ENCODE measurements around the gene DNAH14. TPM values are rescaled to one million over a fixed set of nuclear protein-coding genes. Genes with fewer than 3 reads are reported as not detected.

DNAH14 gene
- total RNA-seq, 1 experiment from 2014 or later: 39.7 TPM

DNA sequence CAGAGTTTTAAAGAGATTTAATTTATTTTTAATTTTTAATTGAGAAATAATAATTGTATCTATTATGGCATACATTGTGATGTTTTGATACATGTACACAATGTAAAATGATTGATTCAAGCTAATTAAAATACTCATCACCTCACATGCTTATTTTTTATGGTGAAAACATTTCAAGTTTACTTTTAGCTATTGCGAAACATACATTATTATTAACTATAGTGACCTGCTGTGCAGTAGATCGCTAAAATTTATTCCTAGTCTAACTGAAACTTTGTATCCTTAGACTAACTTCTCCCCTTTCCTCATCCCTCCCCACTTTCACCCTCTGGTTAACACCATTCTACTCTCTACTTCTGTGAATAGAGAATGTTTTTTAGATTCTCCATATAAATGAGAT lies 191.6 kb downstream of the DNAH14 start:
- H3K4me1 ChIP-seq (ENCODE audit: insufficient read depth, low read length): no peaks in the 10 kb centered on the region
- H4K8ac ChIP-seq (replicated peaks; ENCODE audit: insufficient read length, low read depth, low read length): no peak overlapping the region
- no peaks in the 10 kb centered on the region for H3K79me2 ChIP-seq (ENCODE audit: insufficient read depth, low read length)
- TF ChIP-seq, protein P1, sequence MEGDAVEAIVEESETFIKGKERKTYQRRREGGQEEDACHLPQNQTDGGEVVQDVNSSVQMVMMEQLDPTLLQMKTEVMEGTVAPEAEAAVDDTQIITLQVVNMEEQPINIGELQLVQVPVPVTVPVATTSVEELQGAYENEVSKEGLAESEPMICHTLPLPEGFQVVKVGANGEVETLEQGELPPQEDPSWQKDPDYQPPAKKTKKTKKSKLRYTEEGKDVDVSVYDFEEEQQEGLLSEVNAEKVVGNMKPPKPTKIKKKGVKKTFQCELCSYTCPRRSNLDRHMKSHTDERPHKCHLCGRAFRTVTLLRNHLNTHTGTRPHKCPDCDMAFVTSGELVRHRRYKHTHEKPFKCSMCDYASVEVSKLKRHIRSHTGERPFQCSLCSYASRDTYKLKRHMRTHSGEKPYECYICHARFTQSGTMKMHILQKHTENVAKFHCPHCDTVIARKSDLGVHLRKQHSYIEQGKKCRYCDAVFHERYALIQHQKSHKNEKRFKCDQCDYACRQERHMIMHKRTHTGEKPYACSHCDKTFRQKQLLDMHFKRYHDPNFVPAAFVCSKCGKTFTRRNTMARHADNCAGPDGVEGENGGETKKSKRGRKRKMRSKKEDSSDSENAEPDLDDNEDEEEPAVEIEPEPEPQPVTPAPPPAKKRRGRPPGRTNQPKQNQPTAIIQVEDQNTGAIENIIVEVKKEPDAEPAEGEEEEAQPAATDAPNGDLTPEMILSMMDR (conservative IDR thresholded peaks at IDR 0.05): no peak
- H3K56ac ChIP-seq (ENCODE audit: insufficient read length, low read depth, low read length): no peak overlapping the region
- H2AK5ac ChIP-seq (ENCODE audit: insufficient read length, low read length): no peak overlapping the region
- H3K4me1 Mint-ChIP-seq: peaks cover 2 to 6% of the 10 kb centered on the region in 2 experiments; a peak in 2 of 4 replicates
- no CpG with 5 or more reads among the region's 2 CpGs for WGBS (ENCODE audit: extremely low coverage, insufficient read length, low lambda C conversion rate)
- no peak overlapping the region for H4K5ac ChIP-seq (ENCODE audit: insufficient read length, low read depth, low read length)
- H4K20me1 ChIP-seq (ENCODE audit: control insufficient read depth, insufficient read depth, insufficient read length): no peaks in the 10 kb centered on the region
- H3K9ac ChIP-seq (ENCODE audit: extremely low read depth, insufficient read length, low read length): no peak overlapping the region
- no peaks in the 10 kb centered on the region for H3K27me3 Mint-ChIP-seq (ENCODE audit: low read depth)
- no peak overlapping the region for H3K4me2 ChIP-seq (ENCODE audit: insufficient read depth, insufficient read length, low read length)
- H3K9me3 ChIP-seq (ENCODE audit: control insufficient read depth, low read depth, low read length): no peaks in the 10 kb centered on the region
- no peak overlapping the region for H3K18ac ChIP-seq (ENCODE audit: insufficient read length, low read depth, low read length)
- H2AFZ ChIP-seq (ENCODE audit: low read length): no peak overlapping the region
- H3K79me1 ChIP-seq (ENCODE audit: insufficient read depth, low read depth, low read length, poor library complexity, severe bottlenecking): no peaks in the 10 kb centered on the region
- no peak overlapping the region for H3K27ac ChIP-seq (ENCODE audit: insufficient read length, low read depth, low read length)
- H3K23me2 ChIP-seq (ENCODE audit: insufficient read length, low read depth, low read length, poor library complexity, severe bottlenecking): no peaks in the 10 kb centered on the region
- no peaks in the 10 kb centered on the region for H3K9me3 Mint-ChIP-seq
- H3K4me3 Mint-ChIP-seq: no peak overlapping the region
- H4K91ac ChIP-seq (ENCODE audit: insufficient read length, low read depth, low read length): no peak overlapping the region
- H3K23ac ChIP-seq (ENCODE audit: insufficient read length, low read depth, low read length): no peak overlapping the region
- H3K4ac ChIP-seq (ENCODE audit: low read depth, low read length): no peak overlapping the region
- H3T11ph ChIP-seq (ENCODE audit: low read length): no peak overlapping the region
- H2BK12ac ChIP-seq (ENCODE audit: insufficient read length, low read depth, low read length): no peak overlapping the region
- H2BK120ac ChIP-seq (ENCODE audit: low read depth, low read length, poor library complexity, severe bottlenecking): no peak overlapping the region
- peaks cover 2 to 16% (median 14%) of the 10 kb centered on the region in 3 experiments; a peak in 5 of 7 replicates for H3K36me3 Mint-ChIP-seq (ENCODE audit: insufficient read depth in 1 of 3, low read depth in 3 of 3)
- no peak overlapping the region for H2BK15ac ChIP-seq (ENCODE audit: low read depth, low read length)
- no peak overlapping the region for H2BK20ac ChIP-seq (ENCODE audit: low read depth, low read length, poor library complexity, severe bottlenecking)
- H3K27ac Mint-ChIP-seq: no peak overlapping the region
- no peak overlapping the region for H2BK5ac ChIP-seq (ENCODE audit: insufficient read length, low read length)
- DNase-seq: no peak
- no peak overlapping the region for H3K14ac ChIP-seq (ENCODE audit: insufficient read depth, low read length)
- H3K27me3 ChIP-seq (ENCODE audit: insufficient read depth, low read length): no peaks in the 10 kb centered on the region
